Panc1 (cell line): ENCODE measurements around the gene KRTAP10-10. TPM values are rescaled to one million over a fixed set of nuclear protein-coding genes. Genes with fewer than 3 reads are reported as not detected.
"Not testable (repeated sequence)": the region's sequence is repeated elsewhere in the genome, so short reads cannot be mapped to it uniquely, and the experiment has no call there.

Experiments
- ATAC-seq: fragments of 200-7000 bp; cut with Tn5 transposase; 2 replicates; pipeline ENCODE4 v1.9.1; 2020; ENCODE audit warnings: mild to moderate bottlenecking, moderate library complexity
- BruUV-seq: library from RNA; stranded (reverse); fragments of 400-500 nt; replicated peaks from 2 replicates; lab custom pipeline; 2021; lab: Mats Ljungman, UMichigan
- CTCF ChIA-PET: fragments of 300-600 bp; sonication (Branson Sonifier 250); formaldehyde crosslinking; loops from one replicate; lab custom pipeline; 2022; ENCODE audit warnings: antibody characterized with exemption; lab: Charles Lee
- POLR2A ChIA-PET: fragments of 300-600 bp; sonication (Branson Sonifier 250); formaldehyde crosslinking; loops from one replicate; lab custom pipeline; 2022; ENCODE audit warnings: antibody characterized with exemption; lab: Charles Lee
- DNase-seq: peaks from one replicate; pipeline ENCODE4 v3.0.0-alpha.2; 2010; ENCODE audit warnings: low read depth, low spot score
- H3K27ac ChIP-seq: 2 replicates; pipeline ENCODE4 v1.5.1; 2011; ENCODE audit warnings: mild to moderate bottlenecking, low read length, inconsistent platforms
- H3K27me3 ChIP-seq: fragments of 200-500 bp; sonication (Bioruptor generic); 2 replicates; pipeline ENCODE4 v1.6.0; 2014; ENCODE audit warnings: low read length, inconsistent platforms; ENCODE audit not compliant: control insufficient read depth, insufficient read depth
- H3K36me3 ChIP-seq: fragments of 200-500 bp; sonication (Bioruptor generic); 2 replicates; pipeline ENCODE4 v1.5.1; 2014; ENCODE audit warnings: inconsistent platforms, mild to moderate bottlenecking, low read length, moderate library complexity; ENCODE audit not compliant: control insufficient read depth, insufficient read depth
- H3K4me1 ChIP-seq: 2 replicates; pipeline ENCODE4 v1.5.1; 2011; ENCODE audit warnings: inconsistent platforms, mild to moderate bottlenecking, low read length, moderate library complexity; ENCODE audit not compliant: control insufficient read depth, insufficient read depth
- H3K4me3 ChIP-seq, 2 experiments: 2 replicates each; pipeline ENCODE4 v1.5.1; 2011 to 2012; ENCODE audit warnings: low read depth in 2 of 2, low read length in 2 of 2, mild to moderate bottlenecking in 2 of 2, inconsistent platforms in 1 of 2, moderate library complexity in 1 of 2
- H3K9me3 ChIP-seq: fragments of 200-500 bp; sonication (Bioruptor generic); 2 replicates; pipeline ENCODE4 v1.5.1; 2014; ENCODE audit warnings: low read depth, mild to moderate bottlenecking, inconsistent platforms, low read length, moderate library complexity; ENCODE audit not compliant: control insufficient read depth, insufficient read depth
- CTCF ChIP-seq: fragments of 450-650 bp; IDR thresholded peaks from 2 replicates; pipeline ENCODE4 v1.5.1; 2017; ENCODE audit warnings: mild to moderate bottlenecking
- POLR2AphosphoS5 ChIP-seq: IDR thresholded peaks from 2 replicates; pipeline ENCODE4 v1.6.1; 2012; ENCODE audit warnings: mild to moderate bottlenecking, low read depth, low read length, moderate library complexity
- REST ChIP-seq, 2 experiments: IDR thresholded peaks; 2 replicates each; pipeline ENCODE4 v1.6.1; 2011 to 2012; ENCODE audit warnings: low read depth in 2 of 2, control low read depth in 1 of 2, low read length in 1 of 2, mild to moderate bottlenecking in 1 of 2, moderate library complexity in 1 of 2; ENCODE audit not compliant: insufficient read depth in 1 of 2
- SIN3A ChIP-seq: IDR thresholded peaks from 2 replicates; pipeline ENCODE4 v1.6.1; 2012; ENCODE audit warnings: low read depth, mild to moderate bottlenecking, low read length, moderate library complexity, borderline replicate concordance; ENCODE audit not compliant: insufficient read depth
- TCF7L2 ChIP-seq: IDR thresholded peaks from 2 replicates; pipeline ENCODE4 v1.6.1; 2011; ENCODE audit warnings: mild to moderate bottlenecking, low read depth, low read length, inconsistent platforms
- in situ Hi-C: cut with HindIII; loops from 2 replicates; pipeline ENCODE4 v1.10.0; 2016; ENCODE audit warnings: low sequenced_read_pairs, low pct_unique_long_range_greater_than_20kb
- intact Hi-C: fragments of 100-400 bp; cut with micrococcal nuclease; formaldehyde crosslinking; loops from one replicate; pipeline ENCODE4 v1.10.0; 2022; ENCODE audit not compliant: unreplicated experiment
- total RNA-seq: library from RNA; stranded (reverse); gene quantifications from one replicate; pipeline ENCODE4 v1.2.1, GENCODE V29; 2021; ENCODE audit not compliant: unreplicated experiment

Gene KRTAP10-10
- total RNA-seq, 1 experiment from 2014 or later = not detected

GRCh38 chr21:44601091-44601490 is 36.1 kb upstream of the KRTAP10-10 start:
- POLR2A ChIA-PET = not testable (repeated sequence)
- CTCF ChIA-PET = interaction anchor here (0.6 kb wide), 2 partner anchors 90 to 117 kb away, joined by 3 to 4 read pairs; no protein-coding TSS in a partner anchor

GRCh38 chr21:44601596-44602462 is 35.3 kb upstream of the KRTAP10-10 start:
- Histone ChIP-seq H3K9me3 (no peaks in the 10 kb centered on the region), H3K36me3 (no peaks in the 10 kb centered on the region), H3K4me3 (no peak overlapping the region), H3K4me1 (no peaks in the 10 kb centered on the region; the same call in none of the 2 replicates), H3K27me3 (no peaks in the 10 kb centered on the region), H3K27ac (no peak overlapping the region)
- in situ Hi-C loops = no loop called here
- CTCF ChIA-PET = interaction anchor here (0.6 kb wide), 1 partner anchor 117 kb away, joined by 4 read pairs; no protein-coding TSS in a partner anchor
- ATAC-seq (no peak; the same call in 1 of the 2 replicates), DNase-seq (no peak)
- POLR2A ChIA-PET = no interaction called here
- TF ChIP-seq CTCF = no peak
- no TSS peak for BruUV-seq
- intact Hi-C loops = no loop called here

More at GRCh38 chr21:44601091-44601490, 36.1 kb upstream of the KRTAP10-10 start:
- H3K27me3 ChIP-seq, BruUV-seq, H3K9me3 ChIP-seq, DNase-seq, H3K27ac ChIP-seq, H3K4me3 ChIP-seq, H3K4me1 ChIP-seq, in situ Hi-C loops, H3K36me3 ChIP-seq, intact Hi-C loops: not testable (repeated sequence)
- 0 out of 2 replicates have a peak, but pooled peaks have one; percentile 21 for TF ChIP-seq CTCF
- peak; percentile 52 for ATAC-seq

GRCh38 chr21:44602463-44602850 is 34.7 kb upstream of the KRTAP10-10 start:
- Histone ChIP-seq H3K36me3 (no peaks in the 10 kb centered on the region), H3K27ac (no peak overlapping the region), H3K4me1 (no peaks in the 10 kb centered on the region; the same call in 1 of the 2 replicates), H3K4me3 (no peak overlapping the region), H3K27me3 (no peaks in the 10 kb centered on the region), H3K9me3 (no peaks in the 10 kb centered on the region)
- no peak for TF ChIP-seq REST (IDR thresholded peaks at IDR 0.05; ENCODE audit: insufficient read depth in 1 of 2, low read depth in 2 of 2, low read length in 1 of 2)
- TF ChIP-seq TCF7L2 = no peak
- no peak for TF ChIP-seq CTCF
- no peak for TF ChIP-seq POLR2AphosphoS5
- TF ChIP-seq SIN3A = no peak
- DNase-seq (no peak), ATAC-seq (0 out of 2 replicates have a peak, but pooled peaks have one; percentile 23)
- CTCF ChIA-PET = no interaction called here
- in situ Hi-C loops = no loop called here
- intact Hi-C loops = no loop called here
- BruUV-seq = no TSS peak
- POLR2A ChIA-PET = no interaction called here
